ENCODE measurements around the gene MS4A5.

GRCh38 chr11:60429272-60429671 is at the start of gene MS4A5:
- TF ChIP-seq, protein P1, sequence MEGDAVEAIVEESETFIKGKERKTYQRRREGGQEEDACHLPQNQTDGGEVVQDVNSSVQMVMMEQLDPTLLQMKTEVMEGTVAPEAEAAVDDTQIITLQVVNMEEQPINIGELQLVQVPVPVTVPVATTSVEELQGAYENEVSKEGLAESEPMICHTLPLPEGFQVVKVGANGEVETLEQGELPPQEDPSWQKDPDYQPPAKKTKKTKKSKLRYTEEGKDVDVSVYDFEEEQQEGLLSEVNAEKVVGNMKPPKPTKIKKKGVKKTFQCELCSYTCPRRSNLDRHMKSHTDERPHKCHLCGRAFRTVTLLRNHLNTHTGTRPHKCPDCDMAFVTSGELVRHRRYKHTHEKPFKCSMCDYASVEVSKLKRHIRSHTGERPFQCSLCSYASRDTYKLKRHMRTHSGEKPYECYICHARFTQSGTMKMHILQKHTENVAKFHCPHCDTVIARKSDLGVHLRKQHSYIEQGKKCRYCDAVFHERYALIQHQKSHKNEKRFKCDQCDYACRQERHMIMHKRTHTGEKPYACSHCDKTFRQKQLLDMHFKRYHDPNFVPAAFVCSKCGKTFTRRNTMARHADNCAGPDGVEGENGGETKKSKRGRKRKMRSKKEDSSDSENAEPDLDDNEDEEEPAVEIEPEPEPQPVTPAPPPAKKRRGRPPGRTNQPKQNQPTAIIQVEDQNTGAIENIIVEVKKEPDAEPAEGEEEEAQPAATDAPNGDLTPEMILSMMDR (IDR thresholded peaks at IDR 0.05) = no peak
- TF ChIP-seq POLR2A (IDR thresholded peaks at IDR 0.05) = no peak
